ENCODE results near the gene TMEM209. TPM values are rescaled to one million over a fixed set of nuclear protein-coding genes. Genes with fewer than 3 reads are reported as not detected.
"Not testable (repeated sequence)": the region's sequence is repeated elsewhere in the genome, so short reads cannot be mapped to it uniquely, and the experiment has no call there.

The TMEM209 gene
- total RNA-seq, 2 experiments from 2014 or later = 41.6 to 46.6 TPM

DNA sequence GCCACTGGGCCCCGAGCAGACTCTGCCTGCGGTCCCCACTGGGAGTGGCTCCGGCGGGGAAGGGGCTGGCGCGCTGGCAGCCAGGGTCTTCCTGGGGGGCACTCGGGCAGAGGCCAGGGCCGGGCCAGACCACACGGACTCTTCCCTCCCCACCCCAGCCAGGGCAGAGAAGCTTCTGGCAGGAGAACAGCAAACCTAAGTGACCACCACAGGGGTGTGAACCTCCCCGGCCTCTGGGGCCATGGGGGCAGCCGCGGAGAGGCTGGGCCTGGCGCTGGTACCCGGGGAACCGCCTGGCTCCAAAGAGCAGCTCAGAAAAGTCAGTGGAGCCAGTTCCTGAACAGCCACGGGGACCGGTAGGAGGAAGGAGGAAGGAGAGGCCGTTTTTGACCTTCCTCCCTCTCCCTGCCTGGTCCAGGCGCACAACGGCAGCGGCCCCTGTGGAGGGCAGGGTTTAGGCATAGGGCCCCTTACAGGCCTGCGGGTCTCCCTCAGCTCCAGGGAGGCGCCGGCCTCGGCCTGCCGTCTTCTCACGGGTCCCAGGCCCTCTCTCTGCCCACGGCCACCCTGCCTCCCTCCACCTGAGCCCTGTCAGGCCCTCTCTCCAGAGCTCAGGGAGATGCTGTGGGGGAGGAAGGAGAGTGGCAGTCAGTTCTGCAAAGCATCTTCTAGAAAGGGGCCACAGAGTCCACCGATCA is 51.8 kb downstream of the TMEM209 start:
- no peak for DNase-seq

DNA sequence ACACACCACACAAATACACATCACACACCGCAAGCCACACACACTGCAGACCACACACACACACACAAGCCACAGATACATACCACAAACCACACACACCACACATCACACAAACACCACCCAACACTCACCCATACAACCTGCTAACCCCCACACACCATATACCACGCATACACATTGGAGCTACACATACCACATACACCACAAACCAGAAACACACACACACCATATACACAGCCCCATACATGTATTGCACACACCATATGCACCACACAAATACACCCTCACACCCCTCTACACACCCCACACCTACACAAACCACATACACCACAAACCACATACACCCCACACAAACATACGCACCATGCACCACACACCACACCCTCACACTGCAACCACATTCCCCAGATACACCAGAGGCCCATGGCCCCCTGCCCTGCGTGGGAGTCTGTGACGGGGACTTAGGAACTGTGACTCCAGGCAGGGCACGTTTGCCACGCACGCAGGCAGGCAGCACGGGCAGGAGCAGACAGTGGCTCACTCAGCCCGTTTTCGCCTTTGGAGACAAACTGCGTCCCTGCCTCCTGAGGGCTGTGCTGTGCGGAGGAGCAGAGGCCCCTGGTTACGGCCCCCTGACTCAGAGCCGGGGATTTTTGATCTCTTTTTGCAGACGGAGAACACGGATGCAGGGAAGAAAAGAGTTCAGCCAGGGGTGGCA is 52.6 kb downstream of the TMEM209 start:
- ChIA-PET CTCF (interaction anchor here (0.9 kb wide), 1 partner anchor 147 kb away, joined by 3 read pairs; no protein-coding TSS in a partner anchor), POLR2A (no interaction called here)
- H3K4me1 Mint-ChIP-seq = no peaks in the 10 kb centered on the region
- DNase-seq = no peak
- peaks cover 2% of the 10 kb centered on the region for H3K36me3 Mint-ChIP-seq (ENCODE audit: low read depth)
- no peak overlapping the region for H3K4me3 Mint-ChIP-seq
- H3K9me3 Mint-ChIP-seq = peaks cover 2% of the 10 kb centered on the region
- H3K27ac Mint-ChIP-seq = no peak overlapping the region
- peaks cover 10% of the 10 kb centered on the region for H3K27me3 Mint-ChIP-seq

More for the DNA sequence above, 51.8 kb downstream of the TMEM209 start:
- POLR2A ChIA-PET = no interaction called here
- Mint-ChIP-seq H3K9me3 (peaks cover 2% of the 10 kb centered on the region), H3K4me3 (no peak overlapping the region), H3K4me1 (no peaks in the 10 kb centered on the region), H3K27ac (no peak overlapping the region), H3K36me3 (ENCODE audit: low read depth) (peaks cover 6% of the 10 kb centered on the region), H3K27me3 (peaks cover 5% of the 10 kb centered on the region)
- CTCF ChIA-PET = interaction anchor here (0.9 kb wide), 1 partner anchor 148 kb away, joined by 3 read pairs; no protein-coding TSS in a partner anchor

DNA sequence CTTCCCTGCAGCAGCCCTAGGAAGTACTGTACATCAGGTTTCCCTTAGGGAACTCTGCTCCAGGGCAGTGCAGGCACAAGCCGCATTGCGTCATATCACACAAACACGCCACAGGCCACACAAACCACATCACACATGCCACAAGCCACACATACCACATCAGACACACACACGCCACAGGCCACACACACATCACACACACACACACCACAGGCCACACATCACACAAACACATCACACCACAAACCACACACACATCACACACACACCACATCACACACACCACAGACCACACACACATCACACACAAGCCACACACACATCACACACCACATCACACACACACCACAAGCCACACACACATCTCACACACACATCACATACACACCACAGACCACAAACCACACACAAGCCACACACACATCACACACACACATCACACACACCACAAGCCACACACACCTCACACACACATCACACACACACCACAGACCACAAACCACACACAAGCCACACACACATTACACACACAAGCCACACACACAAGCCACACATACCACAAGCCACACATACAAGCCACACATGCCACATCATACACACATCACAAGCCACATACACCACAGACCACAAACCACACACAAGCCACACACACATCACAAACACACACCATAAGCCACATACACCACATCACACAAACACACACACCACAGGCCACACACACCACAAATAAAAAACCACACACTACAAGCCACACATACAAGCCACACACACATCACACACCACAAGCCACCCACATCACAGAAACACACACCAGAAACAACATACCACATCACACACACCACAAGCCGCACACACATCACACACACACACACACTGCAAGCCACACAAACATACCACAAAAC is 53.4 kb downstream of the TMEM209 start:
- Mint-ChIP-seq H3K27ac (no peak overlapping the region), H3K4me1 (no peaks in the 10 kb centered on the region), H3K36me3 (ENCODE audit: low read depth) (no peaks in the 10 kb centered on the region), H3K9me3 (peaks cover 2% of the 10 kb centered on the region), H3K4me3 (no peak overlapping the region), H3K27me3 (peaks cover 10% of the 10 kb centered on the region)
- CTCF ChIA-PET = interaction anchor here (0.7 kb wide), 1 partner anchor 57 kb away, joined by 3 read pairs; no protein-coding TSS in a partner anchor
- POLR2A ChIA-PET = no interaction called here
- DNase-seq = peak; percentile 25

DNA sequence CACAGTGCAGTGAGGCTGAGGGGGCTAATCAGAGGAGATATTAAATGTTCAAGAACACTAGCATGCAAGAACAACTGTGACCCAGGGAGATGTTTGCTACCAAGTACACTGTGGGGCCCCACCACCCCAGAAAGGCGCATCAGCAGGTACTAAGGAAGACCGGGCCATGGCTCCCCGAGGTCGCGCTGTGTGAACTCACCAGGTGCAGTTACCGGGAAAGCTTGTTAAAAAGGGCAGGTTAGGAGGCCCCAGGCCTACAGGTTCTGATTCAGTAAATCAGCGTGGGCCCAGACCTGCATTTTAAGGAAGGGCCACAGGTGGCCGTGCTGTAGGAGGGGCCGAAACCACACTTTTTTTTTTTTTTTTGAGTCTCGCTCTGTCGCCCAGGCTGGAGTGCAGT is 54.6 kb downstream of the TMEM209 start:
- Mint-ChIP-seq H3K9me3 (peaks cover 2% of the 10 kb centered on the region), H3K27ac (peak overlapping the region; percentile 41), H3K4me1 (no peaks in the 10 kb centered on the region), H3K27me3 (peaks cover 10% of the 10 kb centered on the region), H3K36me3 (ENCODE audit: low read depth) (no peaks in the 10 kb centered on the region), H3K4me3 (no peak overlapping the region)
- no peak for DNase-seq
- ChIA-PET CTCF (interaction anchor here (0.7 kb wide), 1 partner anchor 71 kb away, joined by 4 read pairs; no protein-coding TSS in a partner anchor), POLR2A (no interaction called here)

DNA sequence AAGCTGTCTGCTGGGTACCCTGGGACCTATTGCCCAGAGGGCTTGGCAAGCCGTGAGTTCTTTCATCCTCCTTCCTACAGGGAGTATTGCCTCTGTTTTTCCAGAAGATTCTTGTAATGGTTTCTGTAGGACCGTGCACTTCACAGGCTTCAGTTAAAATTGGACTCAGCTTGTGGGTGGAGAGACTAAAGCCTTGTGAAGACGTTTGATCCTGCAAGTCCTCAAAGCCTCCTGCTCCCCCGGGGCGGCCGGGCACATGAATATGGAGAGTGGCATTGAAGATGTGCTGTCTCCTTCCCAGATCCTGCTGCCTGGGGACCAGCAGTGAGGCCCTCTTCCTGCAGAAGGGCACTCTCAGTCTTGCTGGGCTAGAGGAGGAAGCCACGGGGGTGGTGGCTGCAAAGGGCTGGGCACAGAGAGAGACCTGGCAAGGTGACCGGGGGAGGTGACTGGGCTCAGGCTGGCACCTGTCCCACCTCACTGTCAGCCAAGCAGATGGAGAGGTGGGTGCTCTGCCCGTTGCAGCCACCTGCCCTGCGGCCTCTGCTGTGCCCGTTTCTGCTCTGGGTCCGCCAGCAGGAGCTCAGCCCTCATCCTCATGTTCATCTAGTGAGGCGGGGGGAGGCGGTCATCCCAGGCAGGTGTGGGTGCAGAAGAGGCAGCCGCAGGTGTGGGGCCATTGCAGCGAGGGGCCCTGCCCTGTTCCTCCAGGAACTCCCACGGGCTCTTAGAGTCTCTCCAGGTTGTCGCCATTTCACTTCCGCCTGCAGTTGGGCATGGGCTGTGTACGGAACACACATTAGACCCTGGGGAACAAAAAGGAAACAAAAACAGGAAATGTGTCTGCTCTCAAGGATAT is 55.7 kb downstream of the TMEM209 start:
- Mint-ChIP-seq H3K36me3 (ENCODE audit: low read depth) (no peaks in the 10 kb centered on the region), H3K9me3 (no peaks in the 10 kb centered on the region), H3K4me1 (no peaks in the 10 kb centered on the region), H3K4me3 (no peak overlapping the region), H3K27ac (no peak overlapping the region), H3K27me3 (peaks cover 17% of the 10 kb centered on the region)
- no peak for DNase-seq
- CTCF ChIA-PET = interaction anchor here (1.8 kb wide), 1 partner anchor 10 kb away, joined by 6 read pairs; no protein-coding TSS in a partner anchor
- POLR2A ChIA-PET = no interaction called here

DNA sequence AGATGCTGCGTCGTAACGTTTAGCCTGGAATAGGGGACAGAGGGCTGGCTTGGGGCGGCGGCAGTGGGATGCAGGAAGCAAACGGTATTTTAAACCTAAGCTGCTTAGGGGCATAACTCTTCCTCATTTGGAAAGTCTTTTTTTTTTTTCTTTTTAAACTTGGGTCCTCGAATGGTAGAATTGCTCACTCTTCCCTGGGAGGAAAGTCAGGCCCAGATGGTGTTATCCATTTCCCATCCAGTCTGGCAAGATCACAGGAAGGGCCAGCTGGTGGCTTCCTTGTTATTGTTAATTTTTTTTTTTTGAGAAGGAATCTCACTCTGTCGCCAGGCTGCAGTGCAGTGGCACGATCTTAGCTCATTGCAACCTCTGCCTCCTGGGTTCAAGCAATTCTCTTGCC is 56.6 kb downstream of the TMEM209 start:
- no peaks in the 10 kb centered on the region for H3K9me3 Mint-ChIP-seq
- no peaks in the 10 kb centered on the region for H3K4me1 Mint-ChIP-seq
- peaks cover 17% of the 10 kb centered on the region for H3K27me3 Mint-ChIP-seq
- no peak overlapping the region for H3K27ac Mint-ChIP-seq
- no peak for DNase-seq
- H3K36me3 Mint-ChIP-seq (ENCODE audit: low read depth) = no peaks in the 10 kb centered on the region
- CTCF ChIA-PET = interaction anchor here (1.8 kb wide), 1 partner anchor 10 kb away, joined by 6 read pairs; no protein-coding TSS in a partner anchor
- H3K4me3 Mint-ChIP-seq = no peak overlapping the region
- POLR2A ChIA-PET = no interaction called here

DNA sequence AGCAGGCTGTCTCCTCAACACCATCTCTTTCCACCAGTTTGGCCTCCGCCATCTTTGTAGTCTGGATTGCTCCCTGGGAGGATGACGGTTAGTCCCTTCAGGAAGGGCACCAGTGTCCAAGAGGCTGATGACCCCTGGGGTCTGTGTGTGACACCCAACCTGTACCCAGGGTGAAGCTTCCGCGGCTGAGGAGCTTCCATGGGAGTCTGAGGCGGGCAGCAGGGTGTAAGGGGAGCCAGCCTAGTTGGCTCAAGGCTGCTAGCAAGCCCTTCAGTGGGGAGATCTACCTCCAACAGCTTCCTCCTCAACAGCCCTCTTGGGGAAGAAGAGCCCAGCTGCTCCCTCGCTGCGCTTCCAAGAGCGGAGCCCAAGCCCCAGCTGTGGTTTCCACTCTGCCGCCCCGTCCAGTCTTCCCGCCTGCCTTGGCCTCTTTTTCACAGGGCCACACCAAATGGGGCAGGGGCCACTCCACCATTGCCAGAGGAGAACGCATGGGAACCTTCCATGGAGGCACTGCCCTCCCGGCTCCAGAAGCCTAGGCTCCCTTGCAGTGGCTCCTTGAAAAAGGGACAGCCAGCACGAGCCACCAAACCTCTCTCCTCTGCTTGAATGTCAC is 57.4 kb downstream of the TMEM209 start:
- Mint-ChIP-seq H3K36me3 (ENCODE audit: low read depth) (no peaks in the 10 kb centered on the region), H3K27me3 (peaks cover 17% of the 10 kb centered on the region), H3K27ac (no peak overlapping the region), H3K4me1 (no peaks in the 10 kb centered on the region), H3K4me3 (no peak overlapping the region), H3K9me3 (no peaks in the 10 kb centered on the region)
- ChIA-PET CTCF (no interaction called here), POLR2A (no interaction called here)
- no peak for DNase-seq

DNA sequence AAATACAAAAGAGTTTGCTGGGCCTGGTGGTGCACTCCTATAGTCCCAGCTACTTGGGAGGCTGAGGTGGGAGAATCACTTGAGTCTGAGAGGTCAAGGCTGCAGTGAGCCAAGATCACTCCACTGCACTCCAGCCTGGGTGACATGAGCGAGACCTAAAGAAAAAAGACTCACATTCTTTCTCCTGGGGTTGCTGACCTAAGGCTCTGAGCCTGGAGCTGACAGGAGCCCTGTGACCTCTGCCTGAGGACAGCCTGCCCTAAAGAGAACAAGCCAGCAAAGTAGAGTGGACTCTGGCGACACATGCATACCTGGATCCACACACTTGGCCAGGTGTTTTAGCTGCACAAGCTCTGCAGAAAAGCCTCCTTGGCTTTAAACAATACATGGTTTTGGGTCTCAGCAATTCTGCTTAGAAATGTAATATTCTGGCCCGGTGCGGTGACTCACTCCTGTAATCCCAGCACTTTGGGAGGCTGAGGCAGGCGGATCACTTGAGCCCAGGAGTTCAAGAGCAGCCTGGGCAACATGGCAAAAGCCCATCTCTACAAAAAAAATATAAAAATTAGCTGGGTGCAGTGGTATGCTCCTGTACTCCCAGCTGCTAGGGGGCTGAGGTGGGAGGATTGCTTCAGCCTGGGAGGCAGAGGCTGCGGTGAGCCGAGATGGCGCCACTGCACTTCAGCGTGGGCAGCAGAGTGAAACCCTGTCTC is 58.4 kb downstream of the TMEM209 start:
- Mint-ChIP-seq H3K4me1 (no peaks in the 10 kb centered on the region), H3K36me3 (ENCODE audit: low read depth) (no peaks in the 10 kb centered on the region), H3K9me3 (no peaks in the 10 kb centered on the region), H3K27ac (no peak overlapping the region), H3K4me3 (no peak overlapping the region), H3K27me3 (peaks cover 17% of the 10 kb centered on the region)
- CTCF ChIA-PET = no interaction called here
- no peak for DNase-seq
- POLR2A ChIA-PET = interaction anchor here (0.7 kb wide), 1 partner anchor 103 kb away, joined by 3 read pairs; no protein-coding TSS in a partner anchor

DNA sequence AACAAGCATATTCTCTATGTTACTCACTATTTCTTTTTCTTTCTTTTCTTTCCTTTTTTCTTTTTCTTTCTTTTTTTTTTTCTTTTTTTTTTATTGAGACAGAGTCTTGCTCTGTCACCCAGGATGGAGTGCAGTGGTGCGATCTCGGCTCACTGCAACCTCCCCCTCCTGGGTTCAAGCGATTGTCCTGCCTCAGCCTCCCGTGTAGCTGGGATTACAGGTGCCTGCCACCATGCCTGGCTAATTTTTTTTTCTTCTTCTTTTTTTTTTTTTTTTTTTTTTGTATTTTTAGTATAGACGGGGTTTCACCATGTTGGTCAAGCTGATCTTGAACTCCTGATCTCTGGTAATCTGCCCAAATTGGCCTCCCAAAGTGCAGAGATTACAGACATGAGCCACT is 59.1 kb downstream of the TMEM209 start:
- H3K9me3 Mint-ChIP-seq; H3K4me3 Mint-ChIP-seq; H3K27ac Mint-ChIP-seq; DNase-seq; CTCF ChIA-PET; H3K36me3 Mint-ChIP-seq (ENCODE audit: low read depth); H3K4me1 Mint-ChIP-seq: not testable (repeated sequence)
- H3K27me3 Mint-ChIP-seq = peaks cover 17% of the 10 kb centered on the region
- POLR2A ChIA-PET = interaction anchor here (0.7 kb wide), 1 partner anchor 102 kb away, joined by 3 read pairs; no protein-coding TSS in a partner anchor

DNA sequence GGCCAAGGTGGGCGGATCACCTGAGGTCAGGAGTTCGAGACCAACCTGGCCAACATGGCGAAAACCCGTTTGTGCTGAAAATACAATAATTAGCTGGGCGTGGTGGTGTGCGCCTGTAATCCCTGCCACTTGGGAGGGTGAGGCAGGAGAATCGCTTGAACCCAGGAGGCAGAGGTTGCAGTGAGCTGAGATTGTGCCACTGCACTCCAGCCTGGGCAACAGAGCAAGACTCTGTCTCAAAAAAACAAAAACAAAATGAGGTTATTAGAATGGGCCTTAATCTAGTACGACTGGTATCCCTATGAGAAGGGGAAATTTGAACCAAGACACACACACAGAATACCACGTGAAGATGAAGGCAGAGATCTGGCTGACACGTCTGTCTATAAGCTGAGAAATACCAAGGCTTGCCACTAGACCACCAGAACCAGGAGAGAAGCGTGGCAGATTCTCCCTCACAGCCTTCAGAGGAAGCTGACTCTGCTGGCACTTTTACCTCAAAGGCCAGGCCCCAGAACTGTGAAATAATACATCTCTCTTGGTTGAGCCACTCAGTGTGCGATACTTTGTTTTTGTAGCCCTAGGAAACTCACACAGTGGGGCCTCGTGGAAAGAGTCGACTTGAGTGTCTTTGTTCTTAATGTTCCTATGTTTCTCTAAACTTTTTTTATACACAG is 59.6 kb downstream of the TMEM209 start:
- ChIA-PET CTCF (no interaction called here), POLR2A (no interaction called here)
- Mint-ChIP-seq H3K4me3 (no peak overlapping the region), H3K9me3 (no peaks in the 10 kb centered on the region), H3K36me3 (ENCODE audit: low read depth) (no peaks in the 10 kb centered on the region), H3K4me1 (peaks cover 7% of the 10 kb centered on the region), H3K27ac (no peak overlapping the region), H3K27me3 (peaks cover 17% of the 10 kb centered on the region)
- no peak for DNase-seq

All from activated CD4-positive, alpha-beta T cell treated with anti-CD3 and anti-CD28 coated beads, Interleukin-2, amount 10 ng/mL, durations not matched to agents 7 days and 5 days (primary cell).